Esophagus squamous epithelium (tissue), 5 donors: ENCODE results near the gene WFDC2. TPM values are rescaled to one million over a fixed set of nuclear protein-coding genes. Genes with fewer than 3 reads are reported as not detected.

ENCODE experiments used
- DNase-seq: peaks from one replicate; lab custom pipeline; 2025; lab: John Stamatoyannopoulos, UW
- H3K27ac ChIP-seq, 4 donors: fragments of 200-600 bp; sonication (generic); one replicate each; pipeline ENCODE4 v1.5.1; 2016 to 2019; ENCODE audit warnings: mild to moderate bottlenecking in 1 of 4
- H3K27me3 ChIP-seq, 4 donors: fragments of 200-600 bp; sonication (generic); 1 replicate in 3 of 4; 2 replicates in 1 of 4; pipeline versions ENCODE4 v1.5.1 to v1.6.0; 2017 to 2021; ENCODE audit warnings: antibody characterized with exemption in 1 of 4
- H3K36me3 ChIP-seq, 3 donors: fragments of 200-600 bp; sonication (generic); one replicate each; pipeline ENCODE4 v1.5.1; 2016 to 2019
- H3K4me1 ChIP-seq, 3 donors: fragments of 200-600 bp; sonication (generic); one replicate each; pipeline ENCODE4 v1.5.1; 2017 to 2019
- H3K4me3 ChIP-seq, 4 donors: fragments of 200-600 bp; sonication (generic); 1 replicate in 3 of 4; 2 replicates in 1 of 4; pipeline ENCODE4 v1.5.1; 2016 to 2019; ENCODE audit warnings: mild to moderate bottlenecking in 2 of 4, moderate library complexity in 1 of 4
- H3K9me3 ChIP-seq, 3 donors: fragments of 200-600 bp; sonication (generic); one replicate each; pipeline ENCODE4 v1.5.1; 2016 to 2019
- CTCF ChIP-seq, 6 experiments: fragments of 450-650 bp in 4 of 6; fragments of 200-600 bp in 2 of 6; sonication (generic) in 2 of 6; IDR thresholded peaks; one replicate each; pipeline ENCODE4 v1.5.1; 2016 to 2019; ENCODE audit warnings: antibody characterized with exemption in 6 of 6, mild to moderate bottlenecking in 4 of 6, moderate library complexity in 4 of 6
- POLR2A ChIP-seq, 4 donors: fragments of 450-650 bp; IDR thresholded peaks; one replicate each; pipeline ENCODE4 v1.6.1; 2017; ENCODE audit warnings: antibody characterized with exemption in 4 of 4, mild to moderate bottlenecking in 4 of 4, moderate library complexity in 3 of 4
- WGBS, 2 donors: methylation state at CpG; one replicate each; pipeline ENCODE4 v1.1.5; 2018; 5-methylcytosine and 5-hydroxymethylcytosine counted together
- intact Hi-C: fragments of 100-400 bp; cut with DNase I; formaldehyde crosslinking; loops from one replicate; pipeline ENCODE4 v1.15.0; 2022
- total RNA-seq, 4 donors: library from RNA; depleted of rRNA; stranded (reverse); fragments of >200 nt; gene quantifications; one replicate each; pipeline ENCODE4 v1.1.0, GENCODE V29; 2016
- donor health status: DM: yes; HTN: yes; CAD: no.

WFDC2 gene
- total RNA-seq, 4 donors from 2014 or later = 0.99 to 37.7 TPM; not detected in 2

- Histone ChIP-seq H3K27ac (no peak overlapping the region), H3K9me3 (no peaks in the 10 kb centered on the region), H3K4me1 (no peaks in the 10 kb centered on the region), H3K27me3 (peaks cover 0 to 28% (median 0%) of the 10 kb centered on the region in 4 donors), H3K4me3 (no peak overlapping the region), H3K36me3 (no peaks in the 10 kb centered on the region)
- WGBS, 2 donors = 72 to 74% methylated on average over 5 of the region's 5 CpGs
- no peak for DNase-seq
- intact Hi-C loops = loop anchor here (10.0 kb wide), 1 partner anchor 315 kb away; no protein-coding TSS in a partner anchor
- TF ChIP-seq CTCF (IDR thresholded peaks at IDR 0.05) (no peak), POLR2A (IDR thresholded peaks at IDR 0.05) (no peak)
Observed at GRCh38 chr20:45459606-45460005, 9.9 kb upstream of the WFDC2 start.

GRCh38 chr20:45461225-45461624 lies 8.3 kb upstream of the WFDC2 start:
- Histone ChIP-seq H3K4me3 (no peak overlapping the region), H3K27me3 (peaks cover 0 to 32% (median 0%) of the 10 kb centered on the region in 4 donors), H3K9me3 (no peaks in the 10 kb centered on the region), H3K27ac (no peak overlapping the region), H3K36me3 (no peaks in the 10 kb centered on the region), H3K4me1 (no peaks in the 10 kb centered on the region)
- intact Hi-C loops = loop anchor here (10.0 kb wide), 1 partner anchor 314 kb away; no protein-coding TSS in a partner anchor
- DNase-seq = no peak
- TF ChIP-seq CTCF (IDR thresholded peaks at IDR 0.05) (no peak), POLR2A (IDR thresholded peaks at IDR 0.05) (no peak)
- WGBS, 2 donors = 53 to 69% methylated on average over 1 of the region's 1 CpG

DNA sequence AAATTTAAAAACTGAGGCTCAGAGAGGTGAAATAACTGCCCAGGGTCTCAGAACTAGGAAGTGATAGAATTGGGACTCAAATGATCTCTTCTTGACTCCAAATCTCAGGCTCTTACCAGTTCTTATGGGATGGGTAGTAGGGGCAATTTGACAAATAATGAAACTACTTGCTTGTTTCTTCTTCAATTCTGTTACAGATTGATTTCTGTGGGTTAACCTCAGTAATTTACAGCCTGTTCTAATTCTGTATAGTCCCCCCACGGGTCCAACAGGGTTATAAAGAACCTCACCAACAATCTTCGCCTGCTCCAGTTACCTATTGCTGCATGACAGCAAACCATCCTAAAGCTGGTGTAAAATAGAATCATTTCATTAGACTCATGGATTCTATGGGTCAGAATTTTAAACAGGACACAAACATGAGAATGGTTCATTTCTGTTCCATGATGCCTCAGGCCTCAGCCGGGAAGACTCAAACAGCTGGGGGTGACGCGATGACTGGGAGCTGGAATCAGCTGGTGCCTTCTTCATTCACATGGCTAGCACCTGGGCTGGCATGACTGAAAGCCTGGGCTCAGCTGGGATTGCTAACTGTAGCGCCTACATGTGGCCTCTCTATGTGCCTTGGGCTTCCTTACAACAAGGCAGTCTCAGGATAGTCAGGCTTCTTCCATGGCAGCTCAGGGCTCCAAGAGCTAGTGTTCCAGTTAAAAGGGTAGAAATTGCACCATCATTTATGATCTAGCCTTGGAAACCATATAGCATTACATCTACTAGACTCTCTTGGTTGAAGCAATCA lies 6.6 kb upstream of the WFDC2 start:
- Histone ChIP-seq H3K9me3 (no peaks in the 10 kb centered on the region), H3K4me3 (no peak overlapping the region), H3K27ac (no peak overlapping the region), H3K36me3 (no peaks in the 10 kb centered on the region), H3K4me1 (no peaks in the 10 kb centered on the region), H3K27me3 (peaks cover 0 to 45% (median 0%) of the 10 kb centered on the region in 4 donors)
- intact Hi-C loops = loop anchor here (10.0 kb wide), 1 partner anchor 312 kb away; no protein-coding TSS in a partner anchor
- DNase-seq = no peak
- TF ChIP-seq POLR2A (IDR thresholded peaks at IDR 0.05) = no peak
- no peak for TF ChIP-seq CTCF (IDR thresholded peaks at IDR 0.05)
- 68 to 89% methylated on average over 3 to 4 of the region's 6 CpGs for WGBS, 2 donors

GRCh38 chr20:45463709-45464108 lies 5.8 kb upstream of the WFDC2 start:
- intact Hi-C loops = loop anchor here (10.0 kb wide), 1 partner anchor 311 kb away; no protein-coding TSS in a partner anchor
- no peaks in the 10 kb centered on the region for H3K9me3 ChIP-seq

More at GRCh38 chr20:45463709-45464108, 5.8 kb upstream of the WFDC2 start:
- DNase-seq = no peak
- Histone ChIP-seq H3K36me3 (no peaks in the 10 kb centered on the region), H3K27ac (no peak overlapping the region), H3K4me3 (no peak overlapping the region), H3K4me1 (no peaks in the 10 kb centered on the region), H3K27me3 (peaks cover 0 to 53% (median 0%) of the 10 kb centered on the region in 4 donors)
- 69 to 73% methylated on average over 4 of the region's 4 CpGs for WGBS, 2 donors
- TF ChIP-seq CTCF (IDR thresholded peaks at IDR 0.05) (no peak), POLR2A (IDR thresholded peaks at IDR 0.05) (no peak)
